GM12874 (cell line): ENCODE results near the gene UPP2.

Source experiments
- CTCF ChIP-seq: IDR thresholded peaks from 2 replicates; pipeline ENCODE4 v1.5.1; 2011; ENCODE audit warnings: low read depth, mild to moderate bottlenecking, control low read depth, low read length, moderate library complexity; ENCODE audit not compliant: insufficient read depth

The UPP2 gene

GRCh38 chr2:158101384-158101926, at the start of gene UPP2:
UPP2 (plus strand) TSS chr2:158101876; CDS start chr2:158102064, 188 bp downstream.
- TF ChIP-seq CTCF = no peak

- TF ChIP-seq CTCF = no peak
Measured at GRCh38 chr2:158052761-158053160, 48.9 kb upstream of the UPP2 start.

GRCh38 chr2:158056875-158057274, 44.8 kb upstream of the UPP2 start:
- no peak for TF ChIP-seq CTCF

GRCh38 chr2:158060160-158060834, 41.4 kb upstream of the UPP2 start:
- TF ChIP-seq CTCF = no peak

GRCh38 chr2:158060835-158061435, 40.7 kb upstream of the UPP2 start:
- TF ChIP-seq CTCF = no peak

- no peak for TF ChIP-seq CTCF
Measured at GRCh38 chr2:158061763-158062162, 39.9 kb upstream of the UPP2 start.

- TF ChIP-seq CTCF = no peak
Measured at GRCh38 chr2:158066046-158066713, 35.5 kb upstream of the UPP2 start.
